ENCODE results near the gene PBX4.

DNA sequence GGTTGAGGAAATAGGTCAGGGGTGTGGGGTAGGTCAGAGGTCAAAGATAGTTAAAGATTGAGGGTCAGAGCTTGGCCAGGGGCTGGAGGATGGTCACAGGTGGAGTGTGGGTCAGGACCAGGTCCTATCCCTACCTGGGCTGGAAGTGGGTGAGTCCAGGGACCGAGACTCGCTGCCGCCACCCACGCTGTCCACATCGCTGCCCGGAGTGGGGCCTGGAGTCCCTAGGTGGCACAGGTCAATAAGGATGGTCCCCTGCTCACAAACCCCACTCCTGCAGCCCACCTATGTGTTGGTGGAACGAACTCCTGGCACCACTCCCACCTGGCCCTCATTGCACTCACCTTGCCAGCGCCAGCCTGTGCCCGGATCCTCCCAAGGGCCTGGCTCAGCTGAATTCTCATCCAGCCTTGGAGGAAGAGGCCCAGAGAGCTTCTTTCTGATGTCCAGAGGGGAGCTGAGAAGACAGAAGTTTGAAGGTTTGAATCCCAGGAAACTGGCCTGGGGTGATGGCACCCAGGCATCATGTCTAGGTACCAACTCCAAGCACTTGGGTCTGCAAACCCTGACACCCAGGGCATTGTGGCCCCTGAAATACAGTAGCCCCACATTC is 18.2 kb upstream of the PBX4 start:
- TF ChIP-seq CTCF (IDR thresholded peaks at IDR 0.05), result no peak
- no peak for TF ChIP-seq POLR2A (IDR thresholded peaks at IDR 0.05)

Measured in lower leg skin (tissue), 3 donors.